Smooth muscle cell (in vitro differentiated cells): ENCODE measurements around the gene TAF11L13. TPM values are rescaled to one million over a fixed set of nuclear protein-coding genes. Genes with fewer than 3 reads are reported as not detected.
"Not testable (repeated sequence)": the region's sequence is repeated elsewhere in the genome, so short reads cannot be mapped to it uniquely, and the experiment has no call there.

Source experiments
- DNase-seq: peaks from one replicate; lab custom pipeline; 2025; ENCODE audit not compliant: unreplicated experiment; lab: John Stamatoyannopoulos, UW
- H2AFZ ChIP-seq: fragments of 200-600 bp; sonication (generic); 2 replicates; pipeline ENCODE4 v1.6.0; 2016; ENCODE audit warnings: antibody characterized with exemption, low read depth, mild to moderate bottlenecking
- H3F3A ChIP-seq: fragments of 200-600 bp; sonication (generic); 2 replicates; pipeline ENCODE4 v1.6.0; 2017; ENCODE audit warnings: antibody characterized with exemption, low read depth
- H3K27ac ChIP-seq: fragments of 200-600 bp; sonication (generic); 2 replicates; pipeline ENCODE4 v1.5.1; 2016; ENCODE audit warnings: low read depth, mild to moderate bottlenecking
- H3K27me3 ChIP-seq: fragments of 200-600 bp; sonication (generic); 2 replicates; pipeline ENCODE4 v1.6.1; 2016; ENCODE audit warnings: low read depth, mild to moderate bottlenecking
- H3K36me3 ChIP-seq: fragments of 200-600 bp; sonication (generic); 2 replicates; pipeline ENCODE4 v1.5.1; 2016; ENCODE audit warnings: low read depth
- H3K4me1 ChIP-seq: fragments of 200-600 bp; sonication (generic); 2 replicates; pipeline ENCODE4 v1.5.1; 2016; ENCODE audit warnings: low read depth
- H3K4me2 ChIP-seq: fragments of 200-600 bp; sonication (generic); 2 replicates; pipeline ENCODE4 v1.6.0; 2016; ENCODE audit warnings: mild to moderate bottlenecking
- H3K4me3 ChIP-seq: fragments of 200-600 bp; sonication (generic); 2 replicates; pipeline ENCODE4 v1.5.1; 2016; ENCODE audit warnings: mild to moderate bottlenecking
- H3K79me2 ChIP-seq: fragments of 200-600 bp; sonication (generic); 2 replicates; pipeline ENCODE4 v1.6.0; 2016; ENCODE audit warnings: low read depth, mild to moderate bottlenecking
- H3K9ac ChIP-seq: fragments of 200-600 bp; sonication (generic); 2 replicates; pipeline ENCODE4 v1.6.0; 2016; ENCODE audit warnings: low read depth
- H3K9me3 ChIP-seq: fragments of 200-600 bp; sonication (generic); replicated peaks from 2 replicates; pipeline ENCODE4 v1.5.1; 2016; ENCODE audit warnings: low read depth
- H4K20me1 ChIP-seq: fragments of 200-600 bp; sonication (generic); 2 replicates; pipeline ENCODE4 v1.6.0; 2016; ENCODE audit warnings: low read depth
- WGBS: methylation state at CpG from one replicate; pipeline ENCODE4 v1.1.7; 2016; ENCODE audit warnings: low lambda C conversion rate; 5-methylcytosine and 5-hydroxymethylcytosine counted together
- polyA plus RNA-seq: library from polyadenylated mRNA; unstranded; fragments of >200 nt; fragmentation: Nextera tagmentation; extraction: Ambion mirVana; gene quantifications from 2 replicates; pipeline ENCODE4 v1.2.1, GENCODE V29; 2016
- total RNA-seq: library from RNA; depleted of rRNA; stranded (reverse); fragments of >200 nt; gene quantifications from 2 replicates; pipeline ENCODE4 v1.2.3, GENCODE V29; 2014
- TF ChIP-seq, protein P1 (sequence below): fragments of 200-600 bp; sonication (generic); IDR thresholded peaks from 2 replicates; pipeline ENCODE4 v1.5.1; 2017; ENCODE audit warnings: borderline replicate concordance, mild to moderate bottlenecking, antibody characterized with exemption; ENCODE audit not compliant: insufficient read depth, poor library complexity, severe bottlenecking

TAF11L13 gene
- total and polyA plus RNA-seq, 2 experiments from 2014 or later, result not detected

DNA sequence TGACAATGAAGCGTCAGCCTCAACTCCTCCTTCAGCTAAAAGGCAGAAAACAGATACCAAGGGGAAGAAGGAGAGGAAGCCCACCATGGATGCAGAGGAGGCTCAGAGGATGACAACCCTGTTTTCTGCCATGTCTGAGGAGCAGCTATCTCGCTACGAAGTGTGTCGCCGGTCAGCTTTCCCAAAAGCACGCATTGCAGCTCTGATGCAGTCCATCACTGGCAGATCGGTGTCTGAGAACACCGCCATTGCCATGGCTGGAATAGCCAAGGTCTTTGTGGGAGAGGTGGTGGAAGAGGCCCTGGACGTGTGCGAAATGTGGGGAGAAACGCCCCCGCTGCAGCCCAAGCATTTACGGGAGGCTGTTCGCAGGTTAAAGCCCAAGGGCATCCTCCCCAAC is 26.9 kb upstream of the TAF11L13 start:
- TF ChIP-seq, protein P1, sequence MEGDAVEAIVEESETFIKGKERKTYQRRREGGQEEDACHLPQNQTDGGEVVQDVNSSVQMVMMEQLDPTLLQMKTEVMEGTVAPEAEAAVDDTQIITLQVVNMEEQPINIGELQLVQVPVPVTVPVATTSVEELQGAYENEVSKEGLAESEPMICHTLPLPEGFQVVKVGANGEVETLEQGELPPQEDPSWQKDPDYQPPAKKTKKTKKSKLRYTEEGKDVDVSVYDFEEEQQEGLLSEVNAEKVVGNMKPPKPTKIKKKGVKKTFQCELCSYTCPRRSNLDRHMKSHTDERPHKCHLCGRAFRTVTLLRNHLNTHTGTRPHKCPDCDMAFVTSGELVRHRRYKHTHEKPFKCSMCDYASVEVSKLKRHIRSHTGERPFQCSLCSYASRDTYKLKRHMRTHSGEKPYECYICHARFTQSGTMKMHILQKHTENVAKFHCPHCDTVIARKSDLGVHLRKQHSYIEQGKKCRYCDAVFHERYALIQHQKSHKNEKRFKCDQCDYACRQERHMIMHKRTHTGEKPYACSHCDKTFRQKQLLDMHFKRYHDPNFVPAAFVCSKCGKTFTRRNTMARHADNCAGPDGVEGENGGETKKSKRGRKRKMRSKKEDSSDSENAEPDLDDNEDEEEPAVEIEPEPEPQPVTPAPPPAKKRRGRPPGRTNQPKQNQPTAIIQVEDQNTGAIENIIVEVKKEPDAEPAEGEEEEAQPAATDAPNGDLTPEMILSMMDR, result no peak
- WGBS, result 95% methylated on average over 14 of the region's 14 CpGs
- no peak for DNase-seq

DNA sequence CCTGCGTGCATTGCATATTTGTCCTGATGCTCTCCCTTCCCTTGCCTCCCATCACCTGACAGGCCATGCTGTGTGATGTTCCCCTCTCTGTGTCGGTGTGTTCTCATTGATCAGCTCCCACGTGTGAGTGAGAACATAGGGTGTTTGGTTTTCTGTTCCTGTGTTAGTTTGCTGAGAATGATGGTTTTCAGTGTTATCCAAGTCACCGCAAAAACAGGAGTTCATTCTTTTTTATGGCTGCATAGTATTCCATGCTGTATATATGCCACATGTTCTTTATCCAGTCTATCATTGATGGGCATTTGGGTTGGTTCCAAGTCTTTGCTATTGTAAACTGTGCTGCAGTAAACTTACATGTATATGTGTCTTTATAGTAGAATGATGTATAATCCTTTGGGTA is 24.4 kb upstream of the TAF11L13 start:
- DNase-seq, H3K36me3 ChIP-seq, H3K27ac ChIP-seq, H3K4me2 ChIP-seq, H3K27me3 ChIP-seq, H2AFZ ChIP-seq, H3K9ac ChIP-seq, H3F3A ChIP-seq, H3K79me2 ChIP-seq, H3K9me3 ChIP-seq, H3K4me3 ChIP-seq, H3K4me1 ChIP-seq, H4K20me1 ChIP-seq: not testable (repeated sequence)
- 80% methylated on average over 4 of the region's 4 CpGs for WGBS

More for the DNA sequence above, 26.9 kb upstream of the TAF11L13 start:
- Histone ChIP-seq H3K27ac (no peak overlapping the region), H3K4me2 (no peak overlapping the region), H4K20me1 (no peaks in the 10 kb centered on the region), H3K9ac (no peak overlapping the region), H3K79me2 (no peaks in the 10 kb centered on the region), H3K36me3 (no peaks in the 10 kb centered on the region), H3K4me3 (no peak overlapping the region), H3K4me1 (no peaks in the 10 kb centered on the region), H3K9me3 (no peaks in the 10 kb centered on the region), H2AFZ (no peak overlapping the region), H3F3A (no peaks in the 10 kb centered on the region), H3K27me3 (no peaks in the 10 kb centered on the region)

DNA sequence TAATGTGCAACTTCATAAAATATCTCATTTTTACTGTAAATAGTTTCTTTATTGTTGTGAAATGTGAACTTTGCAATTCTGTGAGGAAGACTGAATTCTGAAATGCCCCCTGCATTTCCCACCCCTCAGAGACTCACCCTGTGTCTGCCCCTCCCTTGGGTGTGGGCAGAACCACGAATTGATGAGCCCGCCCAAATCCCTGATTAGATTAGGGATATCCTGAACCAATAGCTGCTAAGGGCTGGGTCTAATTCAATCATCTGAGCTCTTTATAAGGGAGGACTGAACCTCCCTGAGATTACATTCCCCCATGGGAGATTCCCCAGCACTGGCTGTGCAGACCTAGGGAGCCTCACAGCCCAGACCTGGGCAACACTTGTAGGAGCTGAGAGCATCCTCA is 21.8 kb upstream of the TAF11L13 start, which contains the start of gene TAF11L12:
Gene TAF11L12 (plus strand): TSS at position 301 of the 400 bp plus-strand sequence.
- H2AFZ ChIP-seq, H3K9me3 ChIP-seq, H3K27ac ChIP-seq, H3K36me3 ChIP-seq, H3K9ac ChIP-seq, H3K4me2 ChIP-seq, H3K4me3 ChIP-seq, H4K20me1 ChIP-seq, H3F3A ChIP-seq, H3K79me2 ChIP-seq, H3K4me1 ChIP-seq, DNase-seq, H3K27me3 ChIP-seq: not testable (repeated sequence)
- 75% methylated on average over 2 of the region's 2 CpGs for WGBS

DNA sequence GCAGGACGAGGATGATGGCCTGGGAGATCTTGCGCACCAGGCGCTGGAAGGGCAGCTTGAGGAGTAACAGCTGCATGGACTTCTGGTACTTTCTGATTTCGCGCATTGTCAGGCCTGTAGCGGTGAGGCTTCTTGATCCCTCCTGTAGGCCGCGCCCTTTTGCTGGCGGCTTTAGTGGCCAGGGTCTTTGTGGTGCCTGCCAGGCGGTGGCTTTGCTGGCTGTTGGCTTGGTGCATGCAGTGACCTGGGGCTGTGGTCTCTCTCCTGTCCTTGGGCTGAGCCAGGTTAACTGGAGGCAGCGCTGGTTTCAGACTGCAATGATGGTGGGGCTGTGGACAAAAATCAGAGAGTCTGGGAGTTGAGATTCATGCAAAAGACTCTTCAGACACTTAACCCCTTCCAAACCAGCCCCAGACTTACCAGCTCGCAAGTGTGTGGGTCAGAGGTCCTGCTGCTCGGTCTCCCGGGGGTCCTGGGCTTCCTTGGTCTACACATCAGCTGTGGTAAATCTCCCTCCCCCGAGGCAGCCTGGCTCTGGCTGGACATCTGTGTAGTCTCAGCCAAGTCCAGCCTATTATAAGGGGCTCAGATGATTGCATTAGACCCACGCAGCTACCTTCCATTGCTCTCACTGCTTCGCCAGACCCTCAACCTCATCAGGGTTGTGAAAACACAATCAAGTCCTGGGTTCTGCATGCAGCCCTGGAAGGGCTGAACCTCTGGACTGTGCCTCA is 16.8 kb upstream of the TAF11L13 start:
- H3K9me3 ChIP-seq, result no peaks in the 10 kb centered on the region
- H2AFZ ChIP-seq, result no peak overlapping the region
- no peak for DNase-seq
- no peaks in the 10 kb centered on the region for H3K4me1 ChIP-seq
- H3K36me3 ChIP-seq, result no peaks in the 10 kb centered on the region
- H3K27me3 ChIP-seq, result no peaks in the 10 kb centered on the region
- no peaks in the 10 kb centered on the region for H4K20me1 ChIP-seq
- TF ChIP-seq, protein P1, result no peak
- H3K79me2 ChIP-seq, result no peaks in the 10 kb centered on the region
- H3F3A ChIP-seq, result no peaks in the 10 kb centered on the region
- 93% methylated on average over 17 of the region's 17 CpGs for WGBS
- no peak overlapping the region for H3K4me2 ChIP-seq
- no peak overlapping the region for H3K27ac ChIP-seq
- no peak overlapping the region for H3K9ac ChIP-seq
- no peak overlapping the region for H3K4me3 ChIP-seq

DNA sequence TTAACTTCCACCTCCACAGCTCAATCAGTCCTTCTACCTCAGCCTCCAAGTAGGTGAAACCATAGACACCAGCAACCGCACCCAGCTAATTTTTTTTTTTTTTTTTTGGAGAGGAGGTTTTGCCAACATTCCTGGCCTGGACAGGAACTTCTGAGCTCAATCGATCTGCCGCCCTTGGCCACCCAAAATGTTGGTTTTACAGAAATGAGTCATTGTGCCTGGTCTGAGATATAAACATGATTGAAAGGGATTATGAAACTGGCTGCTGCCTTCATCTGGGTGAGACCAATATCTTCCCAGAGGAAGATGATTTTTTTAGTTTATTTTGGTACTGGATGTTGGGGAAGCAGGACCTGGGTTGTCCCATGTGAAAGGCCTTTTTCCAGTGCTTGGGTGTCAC is 12.5 kb upstream of the TAF11L13 start:
- 90% methylated on average over 3 of the region's 3 CpGs for WGBS

More for the DNA sequence above, 12.5 kb upstream of the TAF11L13 start:
- Histone ChIP-seq H3K27me3 (no peaks in the 10 kb centered on the region), H2AFZ (no peak overlapping the region), H3K36me3 (no peaks in the 10 kb centered on the region), H3K4me3 (no peak overlapping the region), H3K9me3 (no peaks in the 10 kb centered on the region), H3K79me2 (no peaks in the 10 kb centered on the region), H3K4me1 (no peaks in the 10 kb centered on the region), H3K9ac (no peak overlapping the region), H4K20me1 (no peaks in the 10 kb centered on the region), H3K27ac (no peak overlapping the region), H3F3A (no peaks in the 10 kb centered on the region), H3K4me2 (no peak overlapping the region)
- TF ChIP-seq, protein P1, result no peak
- DNase-seq, result no peak
